Adrenal gland (tissue), 5 donors: Measurements from ENCODE around the gene LBX1.

Experiments
- CTCF ChIP-seq, 6 experiments: fragments of 450-650 bp in 4 of 6; fragments of 200-600 bp in 2 of 6; sonication (generic) in 1 of 6; IDR thresholded peaks; 1 replicate in 5 of 6; 2 replicates in 1 of 6; pipeline versions ENCODE4 v1.5.1 to v1.8.0; 2016 to 2021; ENCODE audit warnings: antibody characterized with exemption in 6 of 6, mild to moderate bottlenecking in 2 of 6, moderate library complexity in 1 of 6
- POLR2A ChIP-seq, 2 donors: fragments of 450-650 bp; IDR thresholded peaks; one replicate each; pipeline ENCODE4 v1.6.1; 2017; ENCODE audit warnings: antibody characterized with exemption in 2 of 2, mild to moderate bottlenecking in 2 of 2, moderate library complexity in 1 of 2
- donor health status: DM: no; HTN: no; CAD: no.

GRCh38 chr10:101244321-101245050 lies 15.2 kb upstream of the LBX1 start:
- TF ChIP-seq CTCF (IDR thresholded peaks at IDR 0.05), result no peak
- TF ChIP-seq POLR2A (IDR thresholded peaks at IDR 0.05), result no peak
